Hematopoietic multipotent progenitor cell (in vitro differentiated cells): Measurements from ENCODE around the gene IQGAP3. TPM values are rescaled to one million over a fixed set of nuclear protein-coding genes. Genes with fewer than 3 reads are reported as not detected.

Experiments used
- DNase-seq, 3 donors: peaks; one replicate each; pipeline ENCODE4 v3.0.0-alpha.2; 2011 to 2015; ENCODE audit warnings: low read depth in 2 of 3, low spot score in 2 of 3
- total RNA-seq: library from RNA; depleted of rRNA; stranded (reverse); fragments of >200 nt; gene quantifications from one replicate; pipeline ENCODE4 v1.2.3, GENCODE V29; 2012

Gene IQGAP3
- total RNA-seq, 1 donor: 1.9 TPM

GRCh38 chr1:156488566-156489165 is 83.7 kb downstream of the IQGAP3 start:
- no peak for DNase-seq

GRCh38 chr1:156487862-156488261 is 84.5 kb downstream of the IQGAP3 start:
- DNase-seq: no peak

- DNase-seq: no peak
Observed at GRCh38 chr1:156486421-156487344, 85.7 kb downstream of the IQGAP3 start.

GRCh38 chr1:156485984-156486383 is 86.4 kb downstream of the IQGAP3 start:
- no peak for DNase-seq

- DNase-seq: no peak
Observed at GRCh38 chr1:156484480-156485058, 87.8 kb downstream of the IQGAP3 start.

GRCh38 chr1:156483397-156483796 is 89.0 kb downstream of the IQGAP3 start:
- DNase-seq: no peak

- DNase-seq: no peak
Observed at GRCh38 chr1:156482276-156482675, 90.1 kb downstream of the IQGAP3 start.

GRCh38 chr1:156481527-156481926 is 90.8 kb downstream of the IQGAP3 start:
- DNase-seq: no peak

GRCh38 chr1:156480411-156481192 is 91.8 kb downstream of the IQGAP3 start:
- DNase-seq: peak in 2 of 3 donors; percentile 66 to 84

- no peak for DNase-seq
Observed at GRCh38 chr1:156480016-156480370, 92.4 kb downstream of the IQGAP3 start.

- DNase-seq: no peak
Observed at GRCh38 chr1:156479093-156480015, 93.0 kb downstream of the IQGAP3 start.

GRCh38 chr1:156478250-156478627 is 94.1 kb downstream of the IQGAP3 start:
- DNase-seq: no peak

- DNase-seq: no peak
Observed at GRCh38 chr1:156477526-156478249, 94.7 kb downstream of the IQGAP3 start.

- no peak for DNase-seq
Observed at GRCh38 chr1:156476501-156477298, 95.7 kb downstream of the IQGAP3 start.

- no peak for DNase-seq
Observed at GRCh38 chr1:156475568-156476500, 96.5 kb downstream of the IQGAP3 start.
